Measurements from ENCODE around the gene DGAT2.
A peak's percentile ranks its signal among the peaks of the same experiment; 100 is the strongest.
"Not testable (repeated sequence)": the region's sequence is repeated elsewhere in the genome, so short reads cannot be mapped to it uniquely, and the experiment has no call there.

Gene DGAT2

DNA sequence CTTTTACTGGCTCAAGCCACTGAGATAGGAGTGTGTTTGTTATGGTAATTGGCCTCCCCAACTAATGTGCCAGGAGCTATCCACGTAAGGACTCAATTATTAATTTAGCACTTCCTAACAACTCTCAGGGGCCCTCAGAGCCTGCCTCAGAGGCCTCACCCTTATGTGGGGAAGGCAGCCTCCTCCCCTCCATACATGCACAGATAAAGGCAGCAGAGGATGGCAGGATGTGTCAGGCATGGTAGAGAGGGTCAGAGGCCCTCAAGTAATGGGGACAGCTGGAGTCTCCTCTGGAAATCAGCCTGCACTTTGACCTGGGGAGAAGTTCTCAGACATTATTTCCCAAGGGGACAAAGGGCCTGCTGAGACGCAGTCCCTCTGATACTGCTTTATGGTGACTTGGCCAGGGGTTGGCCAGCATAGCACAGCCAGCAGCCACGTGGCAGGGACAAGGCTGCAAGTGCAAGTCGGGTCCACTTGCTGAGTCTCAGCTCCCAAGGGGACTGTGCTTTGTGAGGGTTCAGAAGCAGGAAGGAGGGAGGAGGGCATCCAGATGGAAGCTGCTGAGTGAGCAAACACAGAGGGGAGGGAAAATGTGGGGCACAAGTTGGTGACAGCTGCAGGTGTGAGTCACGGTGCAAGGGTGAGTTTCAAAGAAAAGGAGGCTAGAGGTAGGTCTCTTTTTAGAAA is 33.9 kb upstream of the DGAT2 start:
- no peak overlapping the region for H3K4me3 ChIP-seq (ENCODE audit: low read depth, low read length)
- TF ChIP-seq POLR2A (IDR thresholded peaks at IDR 0.05; ENCODE audit: extremely low read depth, insufficient read length) = no peak
- TF ChIP-seq, protein P1, sequence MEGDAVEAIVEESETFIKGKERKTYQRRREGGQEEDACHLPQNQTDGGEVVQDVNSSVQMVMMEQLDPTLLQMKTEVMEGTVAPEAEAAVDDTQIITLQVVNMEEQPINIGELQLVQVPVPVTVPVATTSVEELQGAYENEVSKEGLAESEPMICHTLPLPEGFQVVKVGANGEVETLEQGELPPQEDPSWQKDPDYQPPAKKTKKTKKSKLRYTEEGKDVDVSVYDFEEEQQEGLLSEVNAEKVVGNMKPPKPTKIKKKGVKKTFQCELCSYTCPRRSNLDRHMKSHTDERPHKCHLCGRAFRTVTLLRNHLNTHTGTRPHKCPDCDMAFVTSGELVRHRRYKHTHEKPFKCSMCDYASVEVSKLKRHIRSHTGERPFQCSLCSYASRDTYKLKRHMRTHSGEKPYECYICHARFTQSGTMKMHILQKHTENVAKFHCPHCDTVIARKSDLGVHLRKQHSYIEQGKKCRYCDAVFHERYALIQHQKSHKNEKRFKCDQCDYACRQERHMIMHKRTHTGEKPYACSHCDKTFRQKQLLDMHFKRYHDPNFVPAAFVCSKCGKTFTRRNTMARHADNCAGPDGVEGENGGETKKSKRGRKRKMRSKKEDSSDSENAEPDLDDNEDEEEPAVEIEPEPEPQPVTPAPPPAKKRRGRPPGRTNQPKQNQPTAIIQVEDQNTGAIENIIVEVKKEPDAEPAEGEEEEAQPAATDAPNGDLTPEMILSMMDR (IDR thresholded peaks at IDR 0.05; ENCODE audit: low read depth, low read length) = no peak
- no peak for TF ChIP-seq MYC (IDR thresholded peaks at IDR 0.05; ENCODE audit: low read depth, low read length)
- TF ChIP-seq, protein P2, sequence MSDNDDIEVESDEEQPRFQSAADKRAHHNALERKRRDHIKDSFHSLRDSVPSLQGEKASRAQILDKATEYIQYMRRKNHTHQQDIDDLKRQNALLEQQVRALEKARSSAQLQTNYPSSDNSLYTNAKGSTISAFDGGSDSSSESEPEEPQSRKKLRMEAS (IDR thresholded peaks at IDR 0.05; ENCODE audit: low read depth, low read length) = no peak
- DNase-seq (ENCODE audit: low read depth) = peak; percentile 74

DNA sequence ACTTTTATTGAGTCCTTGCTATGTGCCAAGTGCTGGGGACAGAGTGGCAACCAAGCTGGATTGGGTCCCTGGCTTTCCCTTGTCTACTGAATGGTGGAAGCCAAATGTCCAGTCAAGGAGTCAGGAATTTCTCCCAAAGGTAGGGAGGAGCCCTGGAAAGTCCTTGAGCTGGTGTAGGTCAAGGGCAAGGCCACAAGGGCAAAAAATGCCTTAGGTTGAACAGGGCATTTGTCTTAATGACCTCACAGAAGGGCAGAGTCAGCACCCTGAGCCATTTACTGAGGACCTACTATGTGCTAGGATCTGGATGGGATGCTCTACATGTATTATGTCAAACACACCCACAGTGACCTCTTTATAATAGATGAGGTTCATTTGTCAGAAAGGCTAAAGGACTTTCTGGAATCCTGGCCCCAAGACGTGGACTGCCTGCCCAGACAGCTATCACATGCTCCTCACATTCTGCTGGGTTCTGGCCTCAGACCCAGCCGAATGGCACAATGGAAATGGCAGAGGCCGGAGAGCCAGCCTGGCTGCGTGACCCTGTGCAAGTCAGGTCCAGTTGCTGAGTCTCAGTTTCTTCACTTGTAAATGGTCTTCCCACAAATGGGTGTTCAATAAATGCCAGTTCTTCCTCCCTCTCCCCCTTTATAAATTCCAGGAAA is 33.3 kb upstream of the DGAT2 start:
- no peak overlapping the region for H3K4me3 ChIP-seq (ENCODE audit: low read depth, low read length)
- no peak for DNase-seq (ENCODE audit: low read depth)
- TF ChIP-seq, protein P2 (IDR thresholded peaks at IDR 0.05; ENCODE audit: low read depth, low read length) = no peak

DNA sequence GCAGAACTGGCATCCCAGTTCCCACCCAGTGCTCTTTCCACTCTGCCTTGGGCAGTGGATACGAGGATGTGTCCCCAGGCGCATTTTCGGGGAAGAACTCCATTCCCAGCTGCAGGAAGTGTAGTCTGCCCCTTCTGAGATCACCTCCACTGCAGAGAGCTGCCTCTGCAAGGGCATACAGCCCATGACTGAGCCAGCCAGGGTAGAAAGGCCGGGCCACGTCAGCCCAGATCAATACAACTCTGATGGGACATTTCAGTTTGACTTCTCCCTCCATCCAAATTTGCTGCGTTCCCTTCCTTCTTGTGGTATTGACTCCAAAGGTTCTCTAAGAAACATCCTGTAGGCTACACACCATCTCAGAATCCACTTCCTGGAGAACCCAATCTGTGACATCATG is 31.3 kb upstream of the DGAT2 start:
- no peak for DNase-seq (ENCODE audit: low read depth)
- no peak overlapping the region for H3K4me3 ChIP-seq (ENCODE audit: low read depth, low read length)
- no peak for TF ChIP-seq POLR2A (IDR thresholded peaks at IDR 0.05; ENCODE audit: extremely low read depth, insufficient read length)
- TF ChIP-seq, protein P1 (IDR thresholded peaks at IDR 0.05; ENCODE audit: low read depth, low read length) = no peak
- no peak for TF ChIP-seq MYC (IDR thresholded peaks at IDR 0.05; ENCODE audit: low read depth, low read length)
- TF ChIP-seq, protein P2 (IDR thresholded peaks at IDR 0.05; ENCODE audit: low read depth, low read length) = no peak

DNA sequence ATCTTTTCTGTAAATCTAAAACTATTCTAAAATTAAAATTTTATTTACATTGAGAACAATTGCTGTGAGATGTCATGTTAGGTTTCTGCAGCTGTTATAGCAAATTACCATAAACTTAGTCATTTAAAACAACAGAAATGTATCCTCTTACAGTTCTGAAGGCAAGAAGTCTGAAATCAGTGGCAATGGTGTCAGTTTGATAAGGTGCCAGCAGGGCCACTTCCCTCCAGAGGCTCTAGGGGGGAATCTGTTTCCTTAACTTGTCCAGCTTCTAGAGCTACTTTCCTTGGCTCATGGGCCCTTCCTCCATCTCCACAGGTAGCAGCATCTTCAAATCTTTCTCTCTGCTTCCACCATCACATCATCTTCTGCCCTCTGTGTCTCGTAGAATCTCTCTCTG is 27.9 kb upstream of the DGAT2 start:
- no peak for DNase-seq (ENCODE audit: low read depth)
- TF ChIP-seq, protein P2 (IDR thresholded peaks at IDR 0.05; ENCODE audit: low read depth, low read length) = no peak
- TF ChIP-seq POLR2A (IDR thresholded peaks at IDR 0.05; ENCODE audit: extremely low read depth, insufficient read length) (no peak), MYC (IDR thresholded peaks at IDR 0.05; ENCODE audit: low read depth, low read length) (no peak)
- TF ChIP-seq, protein P1 (IDR thresholded peaks at IDR 0.05; ENCODE audit: low read depth, low read length) = no peak
- no peak overlapping the region for H3K4me3 ChIP-seq (ENCODE audit: low read depth, low read length)

DNA sequence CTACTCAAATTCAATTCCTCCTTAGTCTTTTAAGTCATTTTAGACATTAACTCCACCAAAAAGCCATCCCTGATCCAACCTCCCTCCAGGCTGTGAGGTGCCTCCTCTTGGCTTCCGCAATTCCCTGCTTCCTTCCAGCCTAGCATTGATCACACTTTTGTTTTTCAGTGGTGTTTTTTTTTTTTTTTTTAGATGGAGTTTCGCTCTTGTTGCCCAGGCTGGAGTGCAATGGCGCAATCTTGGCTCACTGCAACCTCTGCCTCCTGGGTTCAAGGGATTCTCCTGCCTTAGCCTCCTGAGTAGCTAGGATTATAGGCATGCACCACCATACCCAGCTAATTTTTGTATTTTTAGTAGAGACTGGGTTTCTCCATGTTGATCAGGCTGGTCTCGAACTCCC is 25.4 kb upstream of the DGAT2 start:
- not testable (repeated sequence) for H3K4me3 ChIP-seq (ENCODE audit: low read depth, low read length); DNase-seq (ENCODE audit: low read depth)

DNA sequence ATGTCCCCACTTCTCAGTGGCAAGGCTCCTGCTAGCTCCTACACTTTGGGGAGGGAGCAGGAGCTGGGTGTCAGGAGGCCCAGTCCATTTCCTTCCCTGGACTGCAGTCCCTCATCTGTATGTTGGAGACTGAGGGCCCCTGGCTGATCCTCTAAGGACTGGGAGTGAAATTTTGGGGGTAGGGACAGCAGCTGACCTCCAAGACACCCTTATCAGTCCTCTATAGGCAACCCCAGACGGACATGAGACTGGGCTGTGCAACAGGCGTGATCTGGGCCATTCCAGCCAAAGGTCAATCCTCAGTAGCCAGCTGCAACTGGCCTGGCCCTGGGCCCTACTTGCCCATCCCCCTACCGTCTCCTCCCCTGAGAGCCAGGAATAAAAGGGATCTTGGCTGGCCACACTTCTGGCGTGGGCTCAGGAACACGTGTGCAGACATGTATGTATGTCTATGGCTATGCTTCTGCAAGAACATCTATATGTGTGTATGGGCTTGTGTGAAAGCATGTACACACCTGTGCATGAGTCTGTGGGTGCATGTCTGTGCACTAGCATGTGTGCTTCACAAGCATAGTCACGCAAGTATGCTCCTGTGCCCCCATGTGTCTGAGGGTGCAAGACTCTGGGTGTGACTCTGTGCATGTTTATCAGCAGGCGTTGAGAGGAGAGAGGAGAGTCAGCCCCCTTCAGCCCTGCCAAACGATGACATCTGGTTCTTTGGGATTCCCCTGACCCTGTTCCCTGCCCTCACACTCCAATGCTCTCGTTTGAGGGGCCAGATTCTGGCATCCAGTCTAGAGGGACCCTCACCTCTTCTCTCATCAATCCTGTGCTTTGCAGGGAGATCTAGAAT is 24.6 kb upstream of the DGAT2 start:
- no peak overlapping the region for H3K4me3 ChIP-seq (ENCODE audit: low read depth, low read length)
- DNase-seq (ENCODE audit: low read depth) = no peak
- TF ChIP-seq, protein P1 (IDR thresholded peaks at IDR 0.05; ENCODE audit: low read depth, low read length) = no peak
- TF ChIP-seq, protein P2 (IDR thresholded peaks at IDR 0.05; ENCODE audit: low read depth, low read length) = no peak
- TF ChIP-seq MYC (IDR thresholded peaks at IDR 0.05; ENCODE audit: low read depth, low read length) = no peak
- TF ChIP-seq POLR2A (IDR thresholded peaks at IDR 0.05; ENCODE audit: extremely low read depth, insufficient read length) = no peak
